OCI-LY1 (cell line): Measurements from ENCODE around the gene SLC47A2.

ENCODE experiments used
- H2AFZ ChIP-seq: fragments of 200-600 bp; sonication (generic), shearing (Covaris generic); 2 replicates; pipeline ENCODE4 v1.6.0; 2014; ENCODE audit warnings: antibody characterized with exemption, mild to moderate bottlenecking, low read length
- H3F3A ChIP-seq: fragments of 200-600 bp; sonication (generic), shearing (Covaris generic); 2 replicates; pipeline ENCODE4 v1.6.0; 2014; ENCODE audit warnings: mild to moderate bottlenecking, antibody characterized with exemption, low read length, moderate library complexity; ENCODE audit not compliant: insufficient read depth
- H3K27ac ChIP-seq: fragments of 200-600 bp; sonication (generic); 2 replicates; pipeline ENCODE4 v1.5.1; 2014; ENCODE audit warnings: low read length, mixed run types, mild to moderate bottlenecking, low read depth; ENCODE audit not compliant: poor library complexity, severe bottlenecking
- H3K27me3 ChIP-seq: fragments of 200-600 bp; sonication (generic); 2 replicates; pipeline ENCODE4 v1.6.0; 2014; ENCODE audit warnings: antibody characterized with exemption, mild to moderate bottlenecking, low read length, moderate library complexity; ENCODE audit not compliant: insufficient read depth
- H3K36me3 ChIP-seq: fragments of 200-600 bp; sonication (generic); 2 replicates; pipeline ENCODE4 v1.6.1; 2014; ENCODE audit warnings: mild to moderate bottlenecking, antibody characterized with exemption, low read length, moderate library complexity, mixed read lengths; ENCODE audit not compliant: insufficient read depth
- H3K4me1 ChIP-seq: fragments of 200-600 bp; sonication (generic); 2 replicates; pipeline ENCODE4 v1.5.1; 2014; ENCODE audit warnings: mild to moderate bottlenecking, low read length, moderate library complexity; ENCODE audit not compliant: insufficient read depth, severe bottlenecking
- H3K4me2 ChIP-seq: fragments of 200-600 bp; sonication (generic), shearing (Covaris generic); 2 replicates; pipeline ENCODE4 v1.6.1; 2014; ENCODE audit warnings: low read length
- H3K4me3 ChIP-seq: fragments of 200-600 bp; sonication (generic); 2 replicates; pipeline ENCODE4 v1.5.1; 2014; ENCODE audit warnings: low read length, low read depth, mild to moderate bottlenecking, mixed read lengths; ENCODE audit not compliant: poor library complexity, severe bottlenecking
- H3K79me2 ChIP-seq: fragments of 200-600 bp; shearing (Covaris generic); 2 replicates; pipeline ENCODE4 v1.6.1; 2016; ENCODE audit warnings: mixed run types, low read length, mixed read lengths; ENCODE audit not compliant: insufficient read depth
- H3K9ac ChIP-seq: fragments of 200-600 bp; sonication (generic), shearing (Covaris generic); 2 replicates; pipeline ENCODE4 v1.6.1; 2014; ENCODE audit warnings: mild to moderate bottlenecking, low read length, mixed read lengths
- H3K9me2 ChIP-seq: fragments of 200-600 bp; sonication (generic), shearing (Covaris generic); 2 replicates; pipeline ENCODE4 v1.6.1; 2014; ENCODE audit warnings: low read depth, mild to moderate bottlenecking, low read length, mixed read lengths
- H3K9me3 ChIP-seq: fragments of 200-600 bp; shearing (Covaris generic); 2 replicates; pipeline ENCODE4 v1.6.1; 2014; ENCODE audit warnings: low read length, mixed read lengths
- H4K20me1 ChIP-seq: fragments of 200-600 bp; sonication (generic), shearing (Covaris generic); 2 replicates; pipeline ENCODE4 v1.6.0; 2016; ENCODE audit warnings: mild to moderate bottlenecking, low read length; ENCODE audit not compliant: insufficient read depth
- EZH2 ChIP-seq: fragments of 200-600 bp; sonication (generic), shearing (Covaris generic); IDR thresholded peaks from 2 replicates; pipeline ENCODE4 v1.8.0; 2017; ENCODE audit warnings: borderline replicate concordance, mixed run types, mild to moderate bottlenecking, antibody characterized with exemption, low read length, moderate library complexity, mixed read lengths
- TF ChIP-seq, protein P1 (sequence below): fragments of 200-600 bp; sonication (generic), shearing (Covaris generic); IDR thresholded peaks from 2 replicates; pipeline ENCODE4 v1.5.1; 2017; ENCODE audit warnings: mild to moderate bottlenecking, antibody characterized with exemption, low read length, moderate library complexity, mixed read lengths

SLC47A2 gene

GRCh38 chr17:19649274-19649541, 67.2 kb downstream of the SLC47A2 start:
- TF ChIP-seq, protein P1, sequence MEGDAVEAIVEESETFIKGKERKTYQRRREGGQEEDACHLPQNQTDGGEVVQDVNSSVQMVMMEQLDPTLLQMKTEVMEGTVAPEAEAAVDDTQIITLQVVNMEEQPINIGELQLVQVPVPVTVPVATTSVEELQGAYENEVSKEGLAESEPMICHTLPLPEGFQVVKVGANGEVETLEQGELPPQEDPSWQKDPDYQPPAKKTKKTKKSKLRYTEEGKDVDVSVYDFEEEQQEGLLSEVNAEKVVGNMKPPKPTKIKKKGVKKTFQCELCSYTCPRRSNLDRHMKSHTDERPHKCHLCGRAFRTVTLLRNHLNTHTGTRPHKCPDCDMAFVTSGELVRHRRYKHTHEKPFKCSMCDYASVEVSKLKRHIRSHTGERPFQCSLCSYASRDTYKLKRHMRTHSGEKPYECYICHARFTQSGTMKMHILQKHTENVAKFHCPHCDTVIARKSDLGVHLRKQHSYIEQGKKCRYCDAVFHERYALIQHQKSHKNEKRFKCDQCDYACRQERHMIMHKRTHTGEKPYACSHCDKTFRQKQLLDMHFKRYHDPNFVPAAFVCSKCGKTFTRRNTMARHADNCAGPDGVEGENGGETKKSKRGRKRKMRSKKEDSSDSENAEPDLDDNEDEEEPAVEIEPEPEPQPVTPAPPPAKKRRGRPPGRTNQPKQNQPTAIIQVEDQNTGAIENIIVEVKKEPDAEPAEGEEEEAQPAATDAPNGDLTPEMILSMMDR: no peak
- no peak for TF ChIP-seq EZH2
- Histone ChIP-seq H3K9ac (peak overlapping the region; percentile 67), H3K4me1 (peaks cover 28% of the 10 kb centered on the region), H3K36me3 (peaks cover 22% of the 10 kb centered on the region), H2AFZ (no peak overlapping the region), H3K27me3 (no peaks in the 10 kb centered on the region), H3K4me2 (peak overlapping the region; percentile 78), H4K20me1 (no peaks in the 10 kb centered on the region), H3K27ac (no peak overlapping the region), H3F3A (no peaks in the 10 kb centered on the region), H3K9me3 (no peaks in the 10 kb centered on the region), H3K4me3 (peak overlapping the region; percentile 71), H3K9me2 (no peaks in the 10 kb centered on the region), H3K79me2 (peaks cover 6% of the 10 kb centered on the region)

GRCh38 chr17:19648475-19649273, 67.7 kb downstream of the SLC47A2 start, which contains the start of gene ALDH3A2:
TSS of gene ALDH3A2 (plus strand) at chr17:19648751. CDS start at chr17:19648972, 221 bp downstream.
- H3K27me3 ChIP-seq: no peaks in the 10 kb centered on the region
- peaks cover 28% of the 10 kb centered on the region for H3K4me1 ChIP-seq
- H3F3A ChIP-seq: no peaks in the 10 kb centered on the region
- H2AFZ ChIP-seq: 0 out of 2 replicates have a peak within 1 kb of the TSS, but pooled peaks have one; percentile 20
- TF ChIP-seq EZH2: no peak
- TF ChIP-seq, protein P1: no peak; the same call in 1 of the 2 replicates
- peak within 1 kb of the TSS; percentile 78 for H3K4me2 ChIP-seq
- H4K20me1 ChIP-seq: no peaks in the 10 kb centered on the region
- H3K9me2 ChIP-seq: no peaks in the 10 kb centered on the region
- peak within 1 kb of the TSS; percentile 71 for H3K4me3 ChIP-seq
- no peaks in the 10 kb centered on the region for H3K9me3 ChIP-seq
- no peak within 1 kb of the TSS for H3K27ac ChIP-seq
- peak within 1 kb of the TSS; percentile 67 for H3K9ac ChIP-seq
- peaks cover 6% of the 10 kb centered on the region for H3K79me2 ChIP-seq
- H3K36me3 ChIP-seq: peaks cover 22% of the 10 kb centered on the region

DNA sequence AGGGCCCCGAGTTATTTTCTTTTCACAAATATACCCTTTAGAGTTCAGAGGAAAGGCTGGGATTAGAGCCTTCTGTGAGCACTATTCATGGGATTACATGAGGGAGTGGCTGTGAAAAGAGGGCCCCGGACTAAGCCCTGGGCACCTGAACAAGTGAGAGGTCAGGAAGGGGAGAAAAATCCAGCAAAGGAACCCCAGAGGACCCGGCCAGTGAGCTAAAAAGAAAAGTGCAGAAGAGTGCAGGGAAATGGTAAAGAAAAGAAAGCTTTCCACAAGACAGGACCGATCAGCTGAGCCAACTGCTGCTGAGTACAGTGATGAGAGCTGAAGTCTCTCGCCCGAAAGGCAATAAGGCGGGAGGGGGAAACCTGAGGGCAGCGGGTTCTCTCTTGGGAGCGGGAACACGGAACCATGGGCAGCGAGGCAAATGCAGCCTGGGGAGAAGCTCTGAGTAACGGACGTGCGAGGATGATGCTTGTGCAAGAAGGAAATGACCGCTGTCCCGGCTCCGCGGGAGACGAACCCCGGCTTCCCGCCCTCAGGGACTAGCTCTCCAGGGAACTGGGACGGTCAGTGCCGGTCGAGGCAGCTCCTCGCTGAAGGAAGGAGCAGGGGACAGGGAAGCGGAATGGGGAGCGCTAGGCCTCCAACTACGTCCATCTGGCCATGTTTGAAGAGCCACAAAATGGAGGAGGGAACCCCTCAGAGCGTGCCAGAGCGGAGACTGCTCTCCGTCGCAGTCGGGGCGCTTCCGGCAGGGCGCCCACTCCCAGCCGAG, 68.5 kb downstream of the SLC47A2 start:
- no peaks in the 10 kb centered on the region for H3K9me3 ChIP-seq
- no peaks in the 10 kb centered on the region for H3K9me2 ChIP-seq
- H3K27me3 ChIP-seq: no peaks in the 10 kb centered on the region
- no peaks in the 10 kb centered on the region for H4K20me1 ChIP-seq
- H3K4me2 ChIP-seq: peak overlapping the region; percentile 78
- peaks cover 28% of the 10 kb centered on the region for H3K4me1 ChIP-seq
- H3K27ac ChIP-seq: no peak overlapping the region
- no peak for TF ChIP-seq EZH2
- TF ChIP-seq, protein P1: no peak
- peaks cover 15% of the 10 kb centered on the region for H3K36me3 ChIP-seq
- H3K4me3 ChIP-seq: peak overlapping the region; percentile 71
- H2AFZ ChIP-seq: 0 out of 2 replicates have a peak overlapping the region, but pooled peaks have one; percentile 20
- peaks cover 6% of the 10 kb centered on the region for H3K79me2 ChIP-seq
- H3K9ac ChIP-seq: peak overlapping the region; percentile 67
- no peaks in the 10 kb centered on the region for H3F3A ChIP-seq
